NT2/D1 (cell line): ENCODE measurements around the gene PPP2R5C.

ENCODE experiments used
- YY1 ChIP-seq: IDR thresholded peaks from 2 replicates; pipeline ENCODE4 v1.6.1; 2011; ENCODE audit not compliant: insufficient read length, insufficient read depth
- ZNF274 ChIP-seq: IDR thresholded peaks from 2 replicates; pipeline ENCODE4 v1.6.1; 2011; ENCODE audit warnings: mild to moderate bottlenecking, low read depth, low read length

DNA sequence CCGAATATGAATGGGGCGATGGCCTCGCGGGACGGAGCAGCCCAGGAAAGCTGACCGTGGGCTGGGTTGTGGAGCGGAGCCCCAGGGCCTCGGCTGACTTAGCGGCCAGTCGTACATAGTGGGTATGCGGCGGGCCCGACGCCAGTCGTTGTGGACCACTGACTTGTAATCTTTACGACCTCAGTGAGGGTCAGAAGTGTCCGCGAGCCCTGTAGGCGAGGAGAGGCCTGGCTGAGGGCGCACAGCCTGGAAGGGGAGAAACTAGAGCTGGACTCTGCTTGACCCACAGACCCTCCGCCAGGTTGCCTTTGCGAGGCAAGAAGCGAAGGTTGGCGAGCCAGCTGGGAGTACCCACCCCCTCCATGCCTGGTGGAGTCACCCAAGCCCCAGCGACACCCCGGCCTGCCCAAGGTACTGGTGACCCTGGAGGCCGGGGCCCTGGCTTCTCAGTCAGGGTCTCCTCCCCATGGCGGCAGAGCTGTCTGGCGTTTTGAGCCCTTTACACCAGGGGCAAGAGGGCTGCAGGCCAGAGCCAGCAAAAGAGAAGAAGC lies 187.2 kb downstream of the PPP2R5C start:
- TF ChIP-seq ZNF274 (no peak), YY1 (no peak)
